SKM-1 treated with dmso at 0.1 percent for 144 hours (cell line): ENCODE measurements around the gene GASK1A.
A peak's percentile ranks its signal among the peaks of the same experiment; 100 is the strongest.
"Not testable (repeated sequence)": the region's sequence is repeated elsewhere in the genome, so short reads cannot be mapped to it uniquely, and the experiment has no call there.

ENCODE experiments used
- DNase-seq: peaks from one replicate; lab custom pipeline; 2025; ENCODE audit not compliant: unreplicated experiment; lab: John Stamatoyannopoulos, UW

Gene GASK1A

GRCh38 chr3:42979044-42979972 is at the start of gene GASK1A:
GASK1A (plus strand) TSS chr3:42979311; CDS start chr3:42979643, 332 bp downstream.
- DNase-seq, result peak; percentile 69

- no peak for DNase-seq
These were observed 45.0 kb upstream of the GASK1A start for GRCh38 chr3:42934111-42934510.

DNA sequence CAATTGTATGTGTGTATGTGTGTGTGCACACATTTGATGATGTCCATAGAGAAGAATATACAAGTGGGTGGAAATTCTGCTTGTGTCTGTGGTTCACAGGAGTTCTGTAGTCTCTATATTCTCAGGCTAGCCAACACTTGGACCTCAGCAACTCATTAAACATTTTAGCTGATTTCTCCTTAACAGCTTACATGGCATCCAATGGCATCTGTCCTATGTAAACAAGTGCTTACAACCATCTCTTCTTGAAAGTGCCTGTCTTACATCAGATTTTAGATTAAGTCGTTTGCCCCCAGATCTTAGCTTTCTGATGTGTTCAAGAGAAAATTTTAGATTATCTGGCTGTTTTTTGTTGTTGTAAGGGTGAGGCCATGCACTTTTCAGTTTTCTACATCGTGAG is 44.2 kb upstream of the GASK1A start:
- no peak for DNase-seq

- DNase-seq, result no peak
These were observed 43.6 kb upstream of the GASK1A start for GRCh38 chr3:42935472-42935871.

DNA sequence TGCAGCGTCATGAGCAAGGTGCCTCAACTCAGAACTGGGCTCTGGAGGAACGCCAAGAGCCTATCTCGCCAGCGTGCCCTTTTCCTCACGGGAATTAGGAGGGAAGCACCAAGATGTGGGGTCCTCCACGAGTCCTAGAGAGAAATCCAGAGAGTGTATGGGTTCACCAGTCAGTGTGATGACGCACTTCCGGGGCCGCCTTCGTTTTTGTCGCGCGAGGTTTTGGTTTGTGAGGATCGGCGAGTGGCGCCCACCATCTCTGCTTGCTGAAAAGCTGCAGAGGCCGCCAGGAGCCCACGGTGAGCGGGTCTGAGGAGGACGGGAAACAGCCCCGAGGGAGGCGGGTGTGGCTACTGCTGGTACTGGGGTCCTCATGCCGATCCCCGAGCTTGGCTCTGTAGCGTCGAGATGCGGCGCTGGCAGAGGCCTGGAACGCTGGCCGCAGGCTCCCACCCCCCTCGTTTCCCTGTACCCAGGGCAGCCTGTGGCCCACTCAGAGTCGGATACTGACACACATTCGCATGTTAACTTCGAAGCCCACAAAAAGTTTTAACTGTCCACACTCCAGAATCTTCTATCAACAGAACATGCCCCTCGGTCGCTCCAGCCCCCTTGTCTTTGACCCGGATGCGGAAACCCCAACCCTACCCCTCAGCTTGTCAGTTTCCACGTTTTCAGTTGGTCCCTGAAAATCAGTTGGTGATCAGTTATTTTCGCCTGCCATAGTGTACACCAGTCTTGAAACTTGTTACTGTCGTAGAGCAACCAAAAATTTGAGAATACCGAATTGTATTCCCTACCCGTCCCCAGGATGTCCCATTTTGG is 42.7 kb upstream of the GASK1A start:
- DNase-seq, result no peak

DNA sequence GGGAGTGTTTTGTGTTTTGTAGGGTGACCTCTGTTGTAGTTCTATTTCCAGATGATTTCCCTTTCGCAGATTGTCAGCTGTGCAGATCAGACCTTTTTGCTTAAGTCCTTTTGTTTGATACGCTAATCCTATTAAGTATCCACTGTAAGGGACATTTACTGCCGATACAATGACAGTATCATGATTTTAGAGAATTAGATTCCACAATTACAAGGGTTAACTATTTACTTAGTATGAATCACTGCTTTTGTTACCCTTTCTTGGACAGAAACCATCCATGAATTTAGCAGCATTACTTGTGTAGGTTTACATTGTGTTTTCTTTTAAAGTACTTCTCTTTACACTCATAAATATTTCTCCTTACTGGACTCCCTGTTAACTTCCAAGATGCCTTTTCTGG is 41.8 kb upstream of the GASK1A start:
- no peak for DNase-seq

DNA sequence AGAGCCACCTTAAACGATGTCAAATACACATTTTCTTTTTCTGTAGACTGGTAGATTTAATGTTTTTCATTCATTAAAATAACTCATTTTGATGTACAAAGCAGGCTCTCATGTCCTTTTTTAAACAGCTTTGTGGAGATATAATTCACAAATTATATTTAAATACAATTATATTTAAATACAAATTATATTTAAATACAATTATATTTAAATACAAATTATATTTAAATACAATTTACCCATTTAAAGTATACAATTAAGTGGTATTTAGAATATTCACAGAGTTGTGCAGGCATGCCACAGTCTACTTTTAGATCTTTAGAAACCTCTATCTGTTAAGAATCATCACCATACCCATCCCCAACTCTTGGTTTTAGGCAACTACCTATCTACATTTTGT is 36.4 kb upstream of the GASK1A start:
- no peak for DNase-seq

DNA sequence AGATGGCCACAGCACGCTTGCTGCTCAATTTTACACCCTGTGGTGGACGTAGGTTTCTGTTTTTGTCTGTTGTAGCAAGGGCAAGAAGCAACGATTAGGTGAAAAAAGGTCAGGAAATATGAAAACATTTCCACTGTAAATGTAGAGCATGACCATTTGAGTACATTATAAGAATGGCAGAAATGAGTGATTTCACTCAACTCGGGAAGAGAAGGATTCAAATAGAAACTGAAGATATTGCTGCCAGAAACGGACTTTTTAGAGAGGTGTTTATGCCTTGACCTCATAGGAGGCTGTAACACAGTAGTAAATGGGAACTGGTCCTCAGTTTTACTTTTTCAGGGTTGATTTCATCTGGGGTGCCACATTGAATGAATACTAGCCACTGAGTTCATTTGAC is 33.1 kb upstream of the GASK1A start:
- DNase-seq, result no peak

DNA sequence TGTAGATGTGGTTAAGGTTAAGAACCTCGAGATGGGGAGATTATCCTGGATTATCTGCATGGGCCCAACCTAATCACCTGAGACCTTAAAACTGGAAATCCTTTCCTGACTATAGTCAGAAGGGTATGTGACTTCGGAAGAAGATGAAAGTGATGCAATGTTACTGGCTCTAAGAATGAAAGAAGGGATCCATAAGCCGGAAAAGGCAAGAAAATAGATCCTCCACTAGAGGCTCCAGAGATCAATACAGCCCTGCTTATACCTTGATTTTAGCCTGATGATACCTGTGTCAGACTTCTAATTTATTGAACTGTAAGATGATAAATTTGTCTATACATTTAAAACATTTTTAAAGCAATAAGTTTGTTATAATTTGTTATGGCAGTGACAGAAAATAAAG is 21.5 kb upstream of the GASK1A start:
- no peak for DNase-seq

GRCh38 chr3:42960282-42960681 is 18.8 kb upstream of the GASK1A start:
- DNase-seq, result no peak

GRCh38 chr3:42960786-42961185 is 18.3 kb upstream of the GASK1A start:
- DNase-seq, result no peak

GRCh38 chr3:42961633-42962032 is 17.5 kb upstream of the GASK1A start:
- DNase-seq, result peak; percentile 27

DNA sequence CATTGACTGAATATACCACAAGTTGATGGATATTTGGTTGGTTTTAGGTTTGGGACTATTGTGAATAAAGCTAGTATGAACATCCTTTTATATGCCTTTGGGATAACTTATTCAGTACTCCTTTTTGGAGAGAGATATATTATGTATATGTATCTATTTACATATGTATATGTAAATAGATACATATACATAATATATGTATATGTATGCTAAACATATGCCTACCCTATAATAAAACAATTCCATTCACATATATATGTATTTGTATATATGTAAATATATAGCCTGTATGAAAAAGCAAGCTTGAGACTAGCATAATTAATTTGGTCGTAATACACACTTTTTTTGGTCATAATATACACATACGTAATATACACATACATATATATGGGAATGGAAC is 15.8 kb upstream of the GASK1A start:
- no peak for DNase-seq

GRCh38 chr3:42964266-42964665 is 14.8 kb upstream of the GASK1A start:
- DNase-seq, result no peak

- DNase-seq, result no peak
These were observed 8.6 kb upstream of the GASK1A start for GRCh38 chr3:42970557-42970956.

DNA sequence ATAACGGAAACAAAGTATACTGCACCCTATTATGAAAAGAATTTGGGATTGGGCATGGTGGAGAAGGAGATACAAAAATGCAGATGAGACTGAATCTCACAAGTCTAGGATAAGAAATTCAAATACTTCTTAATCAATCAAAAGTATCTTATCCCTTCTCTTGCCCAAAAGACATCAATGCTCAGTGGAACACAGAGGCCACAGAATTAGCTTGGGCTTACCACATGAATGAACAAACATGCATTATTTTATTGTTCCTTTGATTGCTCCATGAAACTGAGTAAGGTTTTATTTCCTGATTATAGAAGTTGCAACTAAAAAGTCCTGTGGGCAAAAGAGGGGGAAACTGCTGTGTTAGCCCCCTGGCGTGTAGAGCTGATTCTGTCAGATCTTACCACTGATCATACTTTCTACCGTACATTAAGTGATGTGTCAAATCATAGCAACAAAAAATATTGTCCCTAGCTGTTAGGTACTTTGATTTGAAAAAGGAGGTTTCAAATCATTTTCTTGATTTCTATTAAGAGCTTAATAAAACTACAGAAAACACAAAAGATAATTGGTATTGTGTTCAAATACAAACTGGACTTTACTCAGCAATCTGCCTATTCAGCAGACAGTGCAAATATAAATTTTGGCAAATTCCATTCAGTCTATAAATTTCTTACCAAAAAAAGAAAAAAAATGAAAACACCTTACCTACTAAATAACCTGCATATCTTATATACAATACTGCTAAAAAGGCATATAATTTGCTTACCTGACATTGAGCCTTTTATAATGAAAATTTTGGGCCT is 7.9 kb upstream of the GASK1A start:
- DNase-seq, result no peak

DNA sequence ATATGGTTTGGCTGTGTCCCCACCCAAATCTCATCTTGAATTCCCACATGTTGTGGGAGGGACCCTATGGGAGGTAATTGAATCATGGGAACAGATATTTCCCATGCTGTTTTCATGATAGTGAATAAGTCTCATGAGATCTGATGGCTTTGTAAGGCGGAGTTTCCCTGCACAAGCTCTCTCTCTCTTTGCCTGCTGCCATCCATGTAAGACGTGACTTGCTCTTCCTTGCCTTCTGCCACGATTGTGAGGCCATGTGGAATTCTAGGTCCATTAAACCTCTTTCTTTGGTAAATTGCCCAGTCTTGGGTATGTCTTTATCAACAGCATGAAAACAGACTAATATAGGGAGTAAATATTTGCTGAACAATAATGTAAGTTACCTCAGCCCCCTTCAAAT is 4.2 kb upstream of the GASK1A start:
- not testable (repeated sequence) for DNase-seq

DNA sequence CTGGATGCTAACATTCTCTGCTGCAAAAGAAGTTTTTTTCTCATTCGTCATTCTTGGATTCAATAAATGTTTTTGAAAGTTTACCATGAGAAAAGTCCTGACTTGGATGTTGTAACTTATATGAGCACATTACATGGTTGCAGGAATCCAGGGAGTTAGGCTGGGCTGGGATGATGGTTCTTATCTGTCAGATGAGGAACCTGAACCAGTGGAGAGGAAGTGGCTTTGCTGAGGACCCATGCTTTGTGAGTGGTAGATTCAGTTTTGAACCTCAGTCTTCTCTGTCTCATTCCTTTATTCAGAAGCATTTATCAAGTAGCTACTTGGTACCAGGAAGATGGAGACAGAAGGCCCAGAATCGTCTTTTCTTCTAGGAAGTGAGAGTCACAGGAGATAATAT is 3.7 kb upstream of the GASK1A start:
- peak; percentile 47 for DNase-seq

GRCh38 chr3:42975955-42976354 is 3.2 kb upstream of the GASK1A start:
- no peak for DNase-seq

DNA sequence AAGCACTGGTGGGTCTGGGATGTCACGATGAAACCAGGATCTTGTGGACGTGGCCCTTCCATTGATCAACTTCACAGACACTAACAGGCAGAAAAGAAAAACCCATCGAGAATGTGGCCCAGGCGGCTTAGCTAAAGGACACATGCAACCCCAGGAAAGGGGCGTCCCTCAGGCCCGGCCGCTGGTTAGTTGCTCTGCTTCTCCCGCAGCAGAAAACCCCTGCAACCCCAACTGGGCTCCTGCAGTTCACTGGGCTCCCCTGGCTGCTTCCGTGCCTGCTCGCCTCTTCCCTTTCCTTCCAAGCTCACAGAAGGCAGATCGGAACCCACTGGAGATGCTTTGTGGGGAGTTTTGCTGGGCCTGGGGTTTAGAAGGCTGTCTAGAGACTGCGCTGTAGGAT is 1.1 kb downstream of the GASK1A start:
- DNase-seq, result no peak

- DNase-seq, result no peak
These were observed 1.8 kb downstream of the GASK1A start for GRCh38 chr3:42980909-42981308.
